ENCODE data around the gene MSRB1.

The MSRB1 gene

DNA sequence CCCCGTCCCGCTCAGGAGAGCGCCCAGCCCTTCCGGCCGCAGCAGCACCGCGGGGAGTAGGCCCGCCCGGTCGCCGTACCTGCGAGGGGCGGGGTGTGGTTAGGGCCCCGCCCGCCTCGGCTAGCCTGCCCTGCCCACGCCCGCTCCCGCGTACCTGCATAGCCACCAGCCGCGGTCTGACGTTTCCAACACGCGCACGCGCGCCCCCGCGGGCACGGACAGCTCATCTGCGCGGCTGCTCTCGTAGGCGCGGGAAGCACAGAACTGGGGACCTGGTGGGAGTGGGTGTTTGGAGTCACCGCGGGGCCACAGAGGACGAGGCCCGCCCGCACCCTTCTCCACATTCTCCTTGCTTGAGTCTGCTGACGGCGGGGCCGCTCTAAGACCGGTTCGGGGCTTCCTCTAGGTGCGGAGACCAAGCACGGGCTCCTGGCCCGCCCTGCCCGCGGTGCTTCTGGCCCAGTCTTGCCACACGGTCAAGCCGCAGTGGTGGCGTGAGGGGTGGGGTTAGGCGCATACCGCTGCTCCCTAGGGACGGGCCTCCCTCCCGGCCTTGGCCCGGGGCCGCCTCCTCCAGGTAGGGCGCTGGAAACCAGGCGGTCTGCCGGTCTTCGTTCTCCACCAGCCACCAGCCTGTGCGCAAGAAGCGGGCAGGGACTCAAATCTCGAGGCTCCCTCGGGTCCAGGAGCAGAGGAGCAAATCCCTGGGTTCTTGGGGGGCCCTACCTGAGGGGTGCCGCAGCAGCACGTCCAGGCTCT lies 36.5 kb upstream of the MSRB1 start:
- in situ Hi-C loops (cut with MboI; ENCODE audit: low sequenced_read_pairs): no loop called here

DNA sequence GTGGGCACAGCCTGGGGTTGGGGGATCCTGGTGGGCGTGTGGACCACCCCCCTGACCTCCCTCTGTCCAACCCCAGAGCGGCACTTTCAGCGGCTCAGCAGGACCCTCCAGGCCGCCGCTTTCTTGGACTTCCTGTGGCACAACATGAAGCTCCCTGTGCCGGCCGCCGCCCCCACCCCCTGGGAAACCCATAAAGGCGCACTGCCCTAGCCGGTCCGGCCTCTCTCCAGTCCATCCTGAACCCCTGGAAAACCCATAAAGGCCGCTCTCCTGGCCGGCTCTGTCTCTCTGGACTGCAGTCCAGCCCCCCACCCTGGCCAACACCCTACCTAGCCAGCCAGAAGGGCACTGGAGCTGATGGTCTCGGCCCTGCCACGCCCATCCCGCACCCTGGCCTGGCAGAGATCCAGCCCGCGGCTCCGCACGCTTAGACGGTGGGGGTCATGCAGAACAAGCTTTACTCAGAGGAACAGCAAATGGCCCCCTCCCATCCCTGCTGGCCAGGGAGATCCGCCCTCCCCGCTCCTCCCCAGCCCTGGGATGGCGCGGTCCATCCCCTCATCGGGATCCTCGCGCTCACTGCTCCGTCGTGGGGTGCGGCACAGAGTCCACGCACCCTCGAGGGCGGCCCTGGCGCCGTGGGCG lies 35.6 kb upstream of the MSRB1 start:
- in situ Hi-C loops (cut with MboI; ENCODE audit: low sequenced_read_pairs): no loop called here

DNA sequence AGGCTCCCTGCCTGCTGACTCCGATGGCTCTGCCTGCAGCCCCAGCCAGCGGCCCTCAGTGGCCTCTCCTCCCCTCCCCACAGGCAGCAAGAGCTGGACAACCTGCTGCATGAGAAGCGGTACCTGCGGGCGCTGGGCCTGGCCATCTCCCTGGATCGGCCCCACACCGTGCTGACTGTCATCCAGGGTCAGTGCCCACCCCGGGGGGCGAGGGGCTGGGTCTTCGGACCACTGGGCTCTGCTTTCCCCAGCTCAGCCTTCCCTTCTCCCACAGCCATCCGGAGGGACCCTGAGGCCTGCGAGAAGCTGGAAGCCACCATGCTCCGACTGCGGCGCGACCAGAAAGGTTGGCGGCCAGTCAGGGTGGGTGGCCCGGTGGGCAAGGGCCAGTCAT lies 34.9 kb upstream of the MSRB1 start:
- in situ Hi-C loops (cut with MboI; ENCODE audit: low sequenced_read_pairs): no loop called here

DNA sequence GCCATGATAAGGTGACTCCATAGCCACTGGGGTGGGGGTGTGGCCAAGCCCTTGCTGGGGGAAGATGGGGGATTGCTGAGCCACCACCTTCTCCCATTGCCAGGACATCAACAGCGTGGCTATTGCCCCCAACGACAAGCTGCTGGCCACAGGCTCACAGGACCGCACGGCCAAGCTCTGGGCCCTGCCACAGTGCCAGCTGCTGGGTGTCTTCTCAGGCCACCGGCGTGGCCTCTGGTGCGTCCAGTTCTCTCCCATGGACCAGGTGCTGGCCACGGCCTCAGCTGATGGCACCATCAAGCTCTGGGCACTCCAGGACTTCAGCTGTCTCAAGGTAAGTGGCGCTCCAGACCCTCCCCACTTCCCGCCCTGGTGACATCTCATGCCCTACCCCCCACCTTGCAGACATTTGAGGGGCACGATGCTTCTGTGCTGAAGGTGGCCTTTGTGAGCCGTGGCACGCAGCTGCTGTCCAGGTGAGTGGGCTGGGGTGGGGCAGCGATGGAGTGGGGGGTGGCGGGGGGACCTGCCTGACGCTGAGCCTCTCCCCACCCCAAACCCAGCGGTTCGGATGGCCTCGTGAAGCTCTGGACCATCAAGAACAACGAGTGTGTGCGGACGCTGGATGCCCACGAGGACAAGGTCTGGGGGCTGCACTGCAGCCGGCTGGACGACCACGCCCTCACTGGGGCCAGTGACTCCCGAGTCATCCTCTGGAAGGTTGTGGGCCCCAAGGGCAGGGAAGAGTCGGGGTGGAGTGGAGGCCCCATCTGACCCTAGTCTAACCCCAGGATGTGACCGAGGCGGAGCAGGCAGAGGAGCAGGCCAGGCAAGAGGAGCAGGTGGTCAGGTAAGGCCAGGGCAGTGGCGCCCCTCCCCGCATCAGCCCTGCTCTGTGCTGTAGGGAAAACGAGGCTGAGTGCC lies 34.2 kb upstream of the MSRB1 start:
- in situ Hi-C loops (cut with MboI; ENCODE audit: low sequenced_read_pairs): no loop called here

DNA sequence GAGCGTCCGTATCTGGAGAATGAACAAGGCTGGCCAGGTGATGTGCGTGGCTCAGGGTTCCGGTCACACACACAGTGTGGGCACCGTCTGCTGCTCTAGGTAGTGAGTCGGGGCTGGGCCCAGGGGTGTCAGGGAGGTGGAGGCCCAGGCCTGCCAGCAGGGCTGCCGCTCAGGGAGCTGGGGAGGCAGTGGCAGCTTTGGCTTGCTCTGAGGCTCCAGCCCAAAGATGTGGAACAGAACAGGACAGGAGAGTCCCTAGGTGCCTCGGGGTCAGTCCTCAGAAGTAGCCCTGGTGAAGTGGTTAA lies 33.2 kb upstream of the MSRB1 start:
- in situ Hi-C loops (cut with MboI; ENCODE audit: low sequenced_read_pairs): no loop called here

DNA sequence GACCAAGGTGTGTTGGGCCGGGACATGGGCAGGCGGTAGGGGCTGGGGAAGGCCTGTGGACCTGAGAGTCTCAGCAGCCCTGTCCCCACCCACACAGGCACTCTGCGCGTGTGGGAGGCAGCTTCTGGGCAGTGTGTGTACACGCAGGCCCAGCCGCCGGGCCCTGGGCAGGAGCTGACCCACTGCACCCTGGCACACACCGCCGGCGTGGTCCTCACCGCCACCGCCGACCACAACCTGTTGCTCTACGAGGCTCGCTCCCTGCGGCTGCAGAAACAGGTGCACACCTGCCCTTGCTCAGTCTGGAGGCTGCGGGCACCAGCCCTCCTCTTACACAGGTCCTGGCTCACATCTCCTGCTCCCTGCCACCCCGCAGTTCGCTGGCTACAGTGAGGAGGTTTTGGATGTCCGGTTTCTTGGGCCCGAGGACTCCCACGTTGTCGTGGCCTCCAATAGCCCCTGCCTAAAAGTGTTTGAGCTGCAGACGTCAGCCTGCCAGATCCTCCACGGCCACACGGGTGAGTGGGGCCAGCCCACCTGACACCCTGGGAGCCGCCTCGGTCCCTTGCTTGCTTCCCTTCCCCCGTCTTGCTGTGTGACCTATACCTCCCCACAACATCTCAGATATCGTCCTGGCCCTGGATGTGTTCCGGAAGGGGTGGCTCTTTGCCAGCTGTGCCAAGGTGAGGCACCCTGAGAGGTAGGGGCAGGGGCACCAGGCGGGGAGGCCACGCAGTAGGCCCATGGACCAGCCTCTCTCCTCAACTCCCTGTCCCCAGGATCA lies 32.6 kb upstream of the MSRB1 start:
- in situ Hi-C loops (cut with MboI; ENCODE audit: low sequenced_read_pairs): no loop called here

DNA sequence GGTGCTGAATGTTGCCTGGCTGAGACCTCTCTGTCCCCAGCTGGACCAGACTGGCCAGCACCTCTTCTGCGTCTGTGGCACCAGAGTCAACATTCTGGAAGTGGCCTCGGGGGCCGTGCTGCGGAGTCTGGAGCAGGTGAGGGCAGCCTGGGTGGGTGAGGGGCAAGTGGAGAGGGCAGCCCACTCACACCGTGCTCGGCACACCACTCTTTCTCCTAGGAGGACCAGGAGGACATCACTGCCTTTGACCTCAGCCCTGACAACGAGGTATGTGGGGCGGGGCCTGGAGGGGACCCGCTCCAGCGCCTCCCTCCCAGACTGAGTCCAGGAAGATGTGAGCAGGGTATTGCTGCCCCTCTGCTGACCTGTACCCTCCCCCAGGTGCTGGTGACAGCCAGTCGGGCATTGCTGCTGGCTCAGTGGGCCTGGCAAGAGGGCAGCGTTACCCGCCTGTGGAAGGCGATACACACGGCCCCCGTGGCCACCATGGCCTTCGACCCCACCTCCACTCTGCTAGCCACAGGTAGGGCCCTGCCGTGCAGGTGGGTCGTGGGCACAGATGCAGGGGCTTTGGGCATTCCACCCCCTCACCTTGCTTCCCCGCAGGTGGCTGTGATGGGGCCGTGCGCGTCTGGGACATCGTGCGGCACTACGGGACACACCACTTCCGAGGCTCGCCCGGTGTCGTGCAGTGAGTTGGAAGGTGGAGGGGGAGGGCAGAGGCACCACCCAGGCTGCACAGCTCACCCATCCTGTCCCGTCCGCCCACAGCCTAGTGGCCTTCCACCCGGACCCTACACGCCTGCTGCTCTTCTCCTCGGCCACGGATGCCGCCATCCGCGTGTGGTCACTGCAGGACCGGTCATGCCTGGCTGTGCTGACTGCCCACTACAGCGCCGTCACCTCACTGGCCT lies 31.4 kb upstream of the MSRB1 start:
- in situ Hi-C loops (cut with MboI; ENCODE audit: low sequenced_read_pairs): no loop called here

DNA sequence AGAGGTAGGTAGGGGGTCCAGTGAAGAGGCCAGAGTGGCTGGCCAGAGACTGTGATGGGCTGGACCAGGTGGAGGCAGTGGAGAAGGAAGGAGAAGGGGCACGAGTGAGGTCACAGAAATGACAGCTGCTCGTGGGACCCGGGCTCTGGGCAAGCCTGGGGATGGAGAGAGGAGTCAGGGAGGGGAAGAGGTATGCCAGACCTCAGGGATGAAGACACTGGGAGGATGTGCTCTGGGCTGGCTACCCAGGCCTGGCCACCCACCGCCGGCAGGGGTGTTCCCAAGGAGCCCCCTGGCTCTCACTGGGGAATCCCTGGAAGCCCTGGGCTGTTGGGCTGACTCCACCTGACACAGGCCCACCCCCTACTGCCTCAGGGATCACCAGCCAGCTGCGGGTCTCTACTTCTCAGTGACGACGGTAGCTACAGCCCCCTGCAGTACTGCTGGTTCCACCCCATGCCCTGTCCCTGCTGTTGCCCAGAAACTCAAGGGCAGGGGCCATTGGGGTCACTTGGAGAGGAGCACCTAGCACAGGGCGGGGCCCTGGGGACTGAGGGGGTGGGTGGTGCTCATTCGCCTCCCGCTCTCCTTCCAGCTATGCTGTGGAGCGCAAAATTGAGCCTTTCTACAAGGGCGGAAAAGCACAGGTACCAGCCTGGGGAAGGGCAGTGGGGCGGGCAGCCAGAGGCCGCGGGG lies 30.6 kb upstream of the MSRB1 start:
- in situ Hi-C loops (cut with MboI; ENCODE audit: low sequenced_read_pairs): no loop called here

DNA sequence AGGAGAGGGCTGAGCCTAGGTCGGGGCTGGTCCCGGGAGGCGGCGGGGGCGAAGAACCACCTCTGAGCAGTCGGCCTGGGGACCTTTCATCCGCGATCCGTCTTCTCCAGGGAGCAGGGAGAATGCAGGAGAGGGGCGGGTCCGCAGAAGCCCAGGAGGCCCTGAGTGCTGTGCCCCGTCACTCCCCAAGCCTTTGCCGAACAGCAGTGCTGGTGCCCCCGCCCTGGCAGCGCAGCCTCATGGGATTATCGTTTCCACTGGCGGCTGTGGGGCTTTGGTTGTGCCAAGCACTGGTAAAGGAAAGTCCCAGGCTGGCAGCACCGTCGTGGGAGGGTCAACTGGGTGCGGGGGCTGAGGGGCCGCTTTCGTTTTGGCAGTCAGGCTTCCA lies 29.5 kb upstream of the MSRB1 start:
- in situ Hi-C loops (cut with MboI; ENCODE audit: low sequenced_read_pairs): no loop called here

DNA sequence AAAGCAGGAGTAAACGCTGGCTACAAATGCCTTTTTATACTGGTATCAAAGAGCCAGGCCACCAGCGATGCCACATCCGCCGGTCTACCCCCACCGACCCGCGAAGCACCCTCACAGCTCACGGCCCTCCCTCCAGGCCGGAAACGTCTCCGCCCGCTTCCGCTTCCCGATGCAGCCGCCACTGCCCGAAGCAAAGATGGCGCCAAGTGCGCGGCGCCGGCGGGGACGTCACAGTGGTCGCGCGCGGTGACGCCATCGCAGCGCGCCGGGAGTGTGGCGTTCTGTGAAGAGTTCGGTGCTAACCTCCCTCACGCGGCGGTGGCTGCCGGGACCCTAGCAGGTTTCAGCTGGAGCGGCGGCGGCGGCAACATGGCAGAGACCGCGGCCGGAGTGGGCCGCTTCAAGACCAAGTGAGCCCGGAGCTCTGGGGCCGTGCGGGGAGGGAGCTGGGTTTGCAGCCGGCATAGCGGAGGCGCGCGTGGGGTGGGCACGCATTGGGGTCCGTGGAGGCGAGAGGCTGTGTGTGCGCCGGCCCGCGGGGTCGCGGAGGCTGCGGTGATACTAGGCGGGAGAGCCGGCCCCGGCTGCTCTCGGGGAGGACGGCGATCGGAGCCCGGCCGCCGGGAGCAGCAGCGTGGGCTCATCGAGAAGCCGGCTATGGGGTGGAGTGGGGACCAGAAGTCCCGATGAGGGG lies 28.9 kb upstream of the MSRB1 start, which contains the start of gene TBL3:
Gene TBL3 (plus strand): TSS at position 258 of the 694 bp plus-strand sequence. CDS start 112 bp downstream, at position 370.
- in situ Hi-C loops (cut with MboI; ENCODE audit: low sequenced_read_pairs): no loop called here

DNA sequence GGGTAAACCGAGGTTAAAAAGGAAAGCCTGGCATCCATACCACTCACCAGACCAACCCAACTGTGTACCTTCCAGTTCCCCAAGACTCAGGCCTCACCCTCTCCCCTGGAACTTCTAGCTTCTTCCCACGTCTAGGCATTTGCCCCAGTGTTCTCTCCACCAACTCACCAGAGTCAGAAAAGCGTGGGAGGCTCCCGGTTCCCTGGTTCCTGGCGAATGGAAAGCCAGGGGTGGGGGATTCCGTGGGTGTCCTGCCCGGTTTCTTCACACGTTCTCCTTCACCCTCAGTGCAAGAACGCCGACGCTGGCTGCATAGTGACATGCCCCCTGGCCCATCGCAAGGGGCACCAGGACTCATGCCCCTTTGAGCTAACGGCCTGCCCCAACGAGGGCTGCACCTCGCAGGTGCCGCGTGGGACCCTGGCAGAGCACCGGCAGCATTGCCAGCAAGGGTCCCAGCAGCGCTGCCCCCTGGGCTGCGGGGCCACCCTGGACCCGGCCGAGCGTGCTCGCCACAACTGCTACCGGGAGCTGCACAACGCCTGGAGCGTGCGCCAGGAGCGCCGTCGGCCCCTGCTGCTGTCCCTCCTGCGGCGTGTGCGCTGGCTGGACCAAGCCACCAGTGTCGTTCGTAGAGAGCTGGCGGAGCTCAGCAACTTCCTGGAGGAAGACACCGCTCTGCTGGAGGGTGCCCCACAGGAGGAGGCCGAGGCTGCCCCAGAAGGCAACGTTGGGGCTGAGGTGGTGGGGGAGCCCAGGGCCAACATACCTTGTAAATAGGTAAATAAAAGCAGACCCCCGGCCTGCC lies 25.4 kb upstream of the MSRB1 start:
- in situ Hi-C loops (cut with MboI; ENCODE audit: low sequenced_read_pairs): no loop called here

DNA sequence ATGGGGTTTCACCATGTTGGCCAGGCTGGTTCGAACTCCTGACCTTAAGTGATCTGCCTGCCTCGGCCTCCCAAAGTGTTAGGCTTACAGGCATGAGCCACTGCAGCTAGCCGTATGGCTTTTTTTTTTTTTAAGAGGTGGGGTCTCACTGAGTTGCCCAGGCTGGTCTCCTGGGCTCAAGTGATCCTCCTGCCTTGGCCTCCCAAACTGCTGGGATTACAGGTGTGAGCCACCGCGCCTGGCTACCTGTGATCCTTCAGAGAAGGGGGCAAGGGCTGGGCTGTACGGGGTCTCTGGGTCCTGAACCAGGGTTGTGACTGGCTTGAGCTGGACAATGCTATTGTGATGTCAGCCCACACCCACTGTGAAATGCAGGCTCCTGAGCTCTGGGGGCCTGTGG lies 23.5 kb upstream of the MSRB1 start, which contains the start of gene RNF151:
Gene RNF151 (plus strand): TSS at position 397 of the 400 bp plus-strand sequence. CDS start 26 bp downstream, outside the sequence.
- in situ Hi-C loops (cut with MboI; ENCODE audit: low sequenced_read_pairs): no loop called here

DNA sequence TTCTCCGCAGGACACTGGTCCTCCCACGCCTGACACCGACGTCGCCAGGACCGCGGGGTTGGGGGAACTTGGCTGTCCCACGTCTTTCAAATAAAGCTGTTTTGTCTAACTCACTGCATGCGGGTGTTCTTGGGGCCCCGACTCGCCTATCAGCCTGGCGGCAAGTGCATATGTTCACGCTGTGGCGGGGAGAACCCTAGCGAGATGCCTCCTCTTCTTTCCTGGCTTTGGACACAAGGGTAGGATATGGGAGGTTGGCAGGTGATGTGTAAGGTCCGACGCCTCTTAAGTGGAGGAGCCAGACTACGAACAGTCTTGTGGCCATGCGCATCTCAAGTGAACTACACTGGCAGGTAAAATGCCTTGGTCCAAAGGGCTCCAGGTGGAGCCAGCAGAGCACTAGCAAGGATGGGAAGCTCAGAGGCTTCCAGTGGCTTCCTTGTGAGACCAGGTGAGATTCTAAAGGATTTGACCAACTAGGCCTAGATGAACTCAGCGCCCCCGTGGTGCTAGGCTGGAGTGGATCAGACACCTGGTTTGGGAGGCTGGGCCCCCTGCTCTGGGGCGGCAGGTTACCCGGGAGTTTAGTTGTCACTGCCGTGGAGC lies 22.5 kb upstream of the MSRB1 start:
- in situ Hi-C loops (cut with MboI; ENCODE audit: low sequenced_read_pairs): no loop called here

DNA sequence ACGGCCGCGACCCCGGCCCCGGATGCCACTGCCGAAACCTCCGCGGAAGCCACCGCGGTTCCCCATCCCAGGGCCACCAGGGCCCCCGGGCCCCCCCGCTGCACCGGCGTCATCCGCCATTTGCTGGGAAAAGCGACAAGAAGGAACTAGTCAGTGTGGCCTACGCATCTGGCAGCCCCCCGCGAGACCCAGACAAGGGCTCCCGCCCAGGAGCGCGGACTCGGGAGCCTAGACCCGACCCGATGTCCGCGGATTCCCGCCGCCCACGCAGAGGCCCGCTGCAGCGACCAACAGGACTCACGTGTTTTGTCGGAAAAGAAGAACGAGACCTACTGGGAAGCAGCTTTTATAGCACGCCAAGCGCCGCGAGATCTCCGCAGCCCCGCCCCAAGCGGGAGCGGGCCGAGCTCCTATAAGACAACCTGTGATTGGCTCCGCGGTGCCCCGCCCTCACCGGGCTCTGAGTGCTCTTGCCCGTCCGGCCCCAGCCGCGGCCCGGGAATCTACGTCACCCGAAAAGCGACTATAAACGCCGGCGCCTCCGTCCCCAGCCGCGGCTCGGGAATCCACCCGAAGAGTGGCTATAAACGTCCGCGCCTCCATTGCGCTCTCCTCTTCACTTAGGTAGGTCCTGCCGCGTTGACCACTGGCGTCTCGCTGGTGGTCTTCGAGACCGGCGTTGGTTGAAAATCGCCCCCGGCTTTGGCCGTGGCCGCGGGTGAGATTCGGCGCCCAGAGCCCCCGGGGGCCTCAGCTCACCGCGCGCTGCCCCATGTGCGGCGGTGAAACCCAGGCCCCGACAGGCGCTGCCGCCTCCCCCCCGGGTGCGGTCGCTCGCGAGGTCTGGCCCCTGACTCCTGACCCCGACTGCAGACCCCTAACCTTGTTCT lies 21.8 kb upstream of the MSRB1 start, which contains the start of gene RPS2:
Gene RPS2 (minus strand): TSS at position 321 of the 890 bp plus-strand sequence. CDS start 201 bp downstream, at position 120.
- in situ Hi-C loops (cut with MboI; ENCODE audit: low sequenced_read_pairs): no loop called here

DNA sequence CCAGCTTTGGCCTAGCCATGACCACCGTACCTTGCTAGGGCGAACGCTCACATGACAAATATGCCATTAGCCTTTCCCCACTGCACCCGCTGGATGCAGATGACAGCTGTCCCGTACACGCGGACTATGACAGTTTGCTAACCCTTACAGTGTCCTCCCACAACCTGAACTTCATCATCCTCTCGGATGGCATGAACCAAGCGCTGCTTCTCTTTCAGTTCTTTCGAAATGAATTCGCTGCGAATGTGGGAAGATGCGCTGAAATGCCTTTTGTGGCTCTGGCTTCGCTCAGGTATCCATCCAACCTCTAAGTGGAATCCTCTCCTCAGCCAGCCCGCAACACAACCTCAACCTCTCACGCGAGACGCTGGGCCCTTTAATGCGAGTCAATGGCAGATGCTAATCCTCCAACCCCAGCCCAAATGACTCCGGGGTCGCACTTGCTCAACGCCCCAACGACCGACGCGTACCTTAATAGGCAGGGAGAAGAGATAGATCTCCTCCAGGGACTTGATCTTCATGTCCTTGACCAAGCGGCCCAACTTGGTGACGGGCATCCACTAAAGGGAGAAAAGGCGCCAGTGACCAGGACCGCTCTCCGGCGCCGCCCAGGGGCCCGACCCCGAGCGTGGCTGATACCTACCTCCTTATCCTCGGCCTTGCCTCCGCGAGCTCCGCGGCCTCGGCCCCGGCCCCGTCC lies 21.0 kb upstream of the MSRB1 start:
- in situ Hi-C loops (cut with MboI; ENCODE audit: low sequenced_read_pairs): no loop called here
